Lower leg skin (tissue), 4 donors: Measurements from ENCODE around the gene RNF39. TPM values are rescaled to one million over a fixed set of nuclear protein-coding genes. Genes with fewer than 3 reads are reported as not detected.

Source experiments
- DNase-seq, 2 donors: peaks; one replicate each; pipeline ENCODE4 v3.0.0-alpha.2; 2019; ENCODE audit warnings: low spot score in 2 of 2
- H3K4me3 ChIP-seq: fragments of 200-600 bp; sonication (generic); 2 replicates; pipeline ENCODE4 v1.5.1; 2017; ENCODE audit warnings: mild to moderate bottlenecking, low read depth; ENCODE audit not compliant: poor library complexity, severe bottlenecking
- CTCF ChIP-seq, 3 donors: fragments of 450-650 bp; IDR thresholded peaks; one replicate each; pipeline ENCODE4 v1.5.1; 2016; ENCODE audit warnings: antibody characterized with exemption in 3 of 3, mild to moderate bottlenecking in 3 of 3, moderate library complexity in 2 of 3
- POLR2A ChIP-seq, 2 donors: fragments of 450-650 bp; IDR thresholded peaks; one replicate each; pipeline ENCODE4 v1.6.1; 2016 to 2017; ENCODE audit warnings: antibody characterized with exemption in 2 of 2, mild to moderate bottlenecking in 1 of 2, moderate library complexity in 1 of 2
- WGBS, 2 donors: methylation state at CpG; one replicate each; pipeline ENCODE4 v1.1.5; 2018; 5-methylcytosine and 5-hydroxymethylcytosine counted together
- intact Hi-C: fragments of 100-400 bp; cut with DNase I; formaldehyde crosslinking; loops from one replicate; pipeline ENCODE4 v1.15.0; 2023; ENCODE audit warnings: low total_unique reads
- total RNA-seq, 4 donors: library from RNA; depleted of rRNA; stranded (reverse); fragments of >200 nt; gene quantifications; one replicate each; pipeline ENCODE4 v1.1.0, GENCODE V29; 2016

RNF39 gene
- total RNA-seq, 4 donors from 2014 or later, result 96.9 to 113 (median 108) TPM

- no peak for DNase-seq
- H3K4me3 ChIP-seq, result peak overlapping the region; percentile 56
- 41 to 50% methylated on average over 7 of the region's 7 CpGs for WGBS, 2 donors
- TF ChIP-seq POLR2A (IDR thresholded peaks at IDR 0.05) (no peak), CTCF (IDR thresholded peaks at IDR 0.05) (no peak)
- intact Hi-C loops, result no loop called here
Measured at GRCh38 chr6:30073489-30074235, 1.9 kb downstream of the RNF39 start.

- no peak overlapping the region for H3K4me3 ChIP-seq
- no peak for TF ChIP-seq CTCF (IDR thresholded peaks at IDR 0.05)
- TF ChIP-seq POLR2A (IDR thresholded peaks at IDR 0.05), result no peak
- no peak for DNase-seq
- 37 to 45% methylated on average over 3 of the region's 3 CpGs for WGBS, 2 donors
- intact Hi-C loops, result no loop called here
Measured at GRCh38 chr6:30071858-30072257, 3.7 kb downstream of the RNF39 start.

GRCh38 chr6:30071081-30071818 lies 4.3 kb downstream of the RNF39 start:
- DNase-seq, result no peak
- TF ChIP-seq POLR2A (IDR thresholded peaks at IDR 0.05), result no peak
- no peak for TF ChIP-seq CTCF (IDR thresholded peaks at IDR 0.05)
- intact Hi-C loops, result no loop called here
- WGBS, 2 donors, result 54 to 63% methylated on average over 42 to 68 of the region's 68 CpGs
- no peak overlapping the region for H3K4me3 ChIP-seq

GRCh38 chr6:30067460-30068139 lies 8.0 kb downstream of the RNF39 start:
- peak overlapping the region; percentile 63 for H3K4me3 ChIP-seq
- WGBS, 2 donors, result 10 to 11% methylated on average over 8 of the region's 8 CpGs
- intact Hi-C loops, result no loop called here
- TF ChIP-seq POLR2A (IDR thresholded peaks at IDR 0.05) (no peak), CTCF (IDR thresholded peaks at IDR 0.05) (no peak)
- no peak for DNase-seq

- H3K4me3 ChIP-seq, result peak within 1 kb of the TSS; percentile 63
- peak; percentile 98 to 99 for DNase-seq
- intact Hi-C loops, result no loop called here
- WGBS, 2 donors, result 0% methylated on average over 46 of the region's 46 CpGs
- TF ChIP-seq CTCF (IDR thresholded peaks at IDR 0.05), result no peak
- TF ChIP-seq POLR2A (IDR thresholded peaks at IDR 0.05), result no peak
Measured at GRCh38 chr6:30066577-30067459, 8.8 kb downstream of the RNF39 start, which contains the start of gene PPP1R11. Gene PPP1R11, plus strand, starts transcription at chr6:30067198. Its CDS starts 213 bp downstream, at chr6:30067411.
